ENCODE results near the gene AMOTL2.
A peak's percentile ranks its signal among the peaks of the same experiment; 100 is the strongest.

AMOTL2 gene

DNA sequence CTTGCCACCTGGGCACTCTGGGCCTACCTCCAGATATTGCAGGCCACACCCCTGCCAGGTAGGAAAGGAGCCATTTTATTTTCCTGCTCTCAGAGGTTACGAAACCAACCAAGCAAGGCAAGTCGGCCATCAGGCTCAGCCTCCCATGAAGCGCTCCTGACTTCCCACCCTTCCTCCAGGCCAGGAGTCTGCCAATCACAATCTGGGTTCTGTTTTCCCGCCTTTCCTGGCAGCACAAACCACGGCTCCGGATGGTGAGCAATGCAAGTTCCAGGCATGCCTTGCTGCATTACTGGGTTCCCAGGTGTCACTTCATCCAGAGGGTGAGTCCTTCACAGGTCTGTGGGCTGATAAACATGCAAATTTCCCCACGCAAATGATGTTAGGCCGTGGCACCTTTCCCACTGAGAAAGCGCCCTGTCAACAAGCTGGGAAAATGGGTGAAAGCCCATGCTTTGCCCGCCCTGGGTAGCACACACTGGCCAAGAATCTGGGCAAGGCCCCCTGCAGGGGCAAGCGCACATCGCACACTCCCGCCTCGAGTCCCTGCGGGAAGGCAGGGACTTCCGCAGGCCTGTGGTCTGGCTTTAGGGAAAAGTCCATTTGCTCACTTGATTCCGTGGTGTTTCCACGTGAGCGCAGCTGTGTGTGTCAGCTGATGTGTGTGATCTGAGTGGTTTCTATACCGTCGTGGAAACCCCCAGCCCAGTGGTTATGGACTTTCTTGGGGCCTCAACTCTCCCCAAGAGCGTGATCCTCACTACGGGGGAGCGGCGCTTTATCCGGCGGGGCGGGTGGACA lies 62.0 kb downstream of the AMOTL2 start:
- TF ChIP-seq, protein P1, sequence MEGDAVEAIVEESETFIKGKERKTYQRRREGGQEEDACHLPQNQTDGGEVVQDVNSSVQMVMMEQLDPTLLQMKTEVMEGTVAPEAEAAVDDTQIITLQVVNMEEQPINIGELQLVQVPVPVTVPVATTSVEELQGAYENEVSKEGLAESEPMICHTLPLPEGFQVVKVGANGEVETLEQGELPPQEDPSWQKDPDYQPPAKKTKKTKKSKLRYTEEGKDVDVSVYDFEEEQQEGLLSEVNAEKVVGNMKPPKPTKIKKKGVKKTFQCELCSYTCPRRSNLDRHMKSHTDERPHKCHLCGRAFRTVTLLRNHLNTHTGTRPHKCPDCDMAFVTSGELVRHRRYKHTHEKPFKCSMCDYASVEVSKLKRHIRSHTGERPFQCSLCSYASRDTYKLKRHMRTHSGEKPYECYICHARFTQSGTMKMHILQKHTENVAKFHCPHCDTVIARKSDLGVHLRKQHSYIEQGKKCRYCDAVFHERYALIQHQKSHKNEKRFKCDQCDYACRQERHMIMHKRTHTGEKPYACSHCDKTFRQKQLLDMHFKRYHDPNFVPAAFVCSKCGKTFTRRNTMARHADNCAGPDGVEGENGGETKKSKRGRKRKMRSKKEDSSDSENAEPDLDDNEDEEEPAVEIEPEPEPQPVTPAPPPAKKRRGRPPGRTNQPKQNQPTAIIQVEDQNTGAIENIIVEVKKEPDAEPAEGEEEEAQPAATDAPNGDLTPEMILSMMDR (IDR thresholded peaks at IDR 0.05; ENCODE audit: low read length, missing control alignments), result peak; percentile 17
- DNase-seq (ENCODE audit: low read depth), result no peak
- H3K4me3 ChIP-seq (replicated peaks; ENCODE audit: low read depth, low read length), result no peak overlapping the region

DNA sequence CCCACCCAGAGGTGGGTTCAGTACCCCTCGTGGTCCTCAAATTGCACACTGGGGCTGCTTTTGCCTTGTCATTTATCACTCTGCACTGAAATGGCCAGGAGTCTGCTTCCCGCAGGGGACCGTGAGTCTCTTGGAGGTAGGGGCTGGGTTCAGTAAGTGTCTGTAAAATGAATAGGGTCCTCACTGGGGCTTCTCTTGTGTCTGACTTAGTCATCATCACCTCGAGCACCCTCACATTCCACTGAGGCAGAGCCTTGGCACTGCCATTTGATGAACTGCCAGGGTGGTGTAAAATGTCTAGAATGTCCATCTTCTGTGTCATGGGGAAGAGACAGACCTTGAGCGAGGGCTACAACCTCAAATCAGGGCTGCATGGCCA lies 62.6 kb downstream of the AMOTL2 start:
- no peak for DNase-seq (ENCODE audit: low read depth)
- no peak overlapping the region for H3K4me3 ChIP-seq (replicated peaks; ENCODE audit: low read depth, low read length)
- TF ChIP-seq, protein P1 (IDR thresholded peaks at IDR 0.05; ENCODE audit: low read length, missing control alignments), result no peak

DNA sequence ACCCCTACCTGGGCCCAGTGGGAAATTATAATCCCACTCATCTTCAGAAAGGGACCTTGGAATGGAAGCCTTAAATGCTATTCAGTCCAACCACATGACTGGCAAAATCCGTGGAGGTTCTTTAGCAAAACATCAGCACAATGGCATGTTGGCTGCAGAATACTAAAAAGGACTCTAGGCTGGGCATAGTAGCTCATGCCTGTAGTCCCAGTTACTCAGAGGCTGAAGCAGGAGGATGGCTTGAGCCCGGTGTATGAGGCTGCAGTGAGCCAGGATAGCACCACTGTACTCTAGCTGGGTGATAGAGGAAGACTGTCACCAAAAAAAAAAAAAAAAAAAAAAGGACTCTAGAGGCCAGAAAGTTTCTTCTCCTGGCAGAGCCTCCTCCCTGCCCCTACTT lies 63.0 kb downstream of the AMOTL2 start:
- TF ChIP-seq, protein P1 (IDR thresholded peaks at IDR 0.05; ENCODE audit: low read length, missing control alignments), result no peak
- H3K4me3 ChIP-seq (replicated peaks; ENCODE audit: low read depth, low read length), result no peak overlapping the region
- DNase-seq (ENCODE audit: low read depth), result no peak

DNA sequence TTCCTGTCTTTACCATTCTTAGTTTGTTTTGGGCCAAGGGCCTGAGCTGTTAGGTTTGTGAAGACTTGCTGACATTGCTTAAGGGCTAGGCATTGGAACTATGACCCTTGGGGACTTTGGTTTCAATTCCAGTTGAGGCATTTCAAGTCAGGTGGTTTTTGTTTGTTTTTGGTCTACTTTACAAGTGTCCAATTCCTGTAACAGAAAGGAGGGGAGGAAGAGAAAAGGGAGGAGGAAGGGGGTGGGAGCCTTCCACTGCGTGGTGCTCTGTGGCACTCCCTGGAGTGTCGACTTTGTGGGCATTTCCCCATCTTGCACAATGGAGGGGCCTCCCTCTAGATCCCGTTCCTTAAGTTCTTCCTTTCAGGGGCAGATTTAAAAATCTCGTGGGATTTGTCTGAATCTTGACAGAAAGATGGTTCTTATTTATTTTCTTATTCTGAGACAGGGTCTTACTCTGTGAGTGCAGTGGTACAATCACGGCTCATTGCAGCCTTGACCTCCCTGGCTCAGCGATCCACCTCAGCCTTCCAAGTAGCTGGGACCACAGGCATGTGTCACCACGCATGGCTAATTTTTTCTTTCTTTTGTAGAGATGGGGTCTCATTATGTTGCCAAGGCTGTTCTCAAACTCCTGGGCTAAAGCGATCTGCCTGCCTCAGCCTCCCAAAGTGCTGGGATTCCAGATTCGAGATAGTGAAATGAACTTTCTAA lies 64.1 kb downstream of the AMOTL2 start:
- TF ChIP-seq, protein P1 (IDR thresholded peaks at IDR 0.05; ENCODE audit: low read length, missing control alignments), result no peak
- no peak for DNase-seq (ENCODE audit: low read depth)
- H3K4me3 ChIP-seq (replicated peaks; ENCODE audit: low read depth, low read length), result no peak overlapping the region

DNA sequence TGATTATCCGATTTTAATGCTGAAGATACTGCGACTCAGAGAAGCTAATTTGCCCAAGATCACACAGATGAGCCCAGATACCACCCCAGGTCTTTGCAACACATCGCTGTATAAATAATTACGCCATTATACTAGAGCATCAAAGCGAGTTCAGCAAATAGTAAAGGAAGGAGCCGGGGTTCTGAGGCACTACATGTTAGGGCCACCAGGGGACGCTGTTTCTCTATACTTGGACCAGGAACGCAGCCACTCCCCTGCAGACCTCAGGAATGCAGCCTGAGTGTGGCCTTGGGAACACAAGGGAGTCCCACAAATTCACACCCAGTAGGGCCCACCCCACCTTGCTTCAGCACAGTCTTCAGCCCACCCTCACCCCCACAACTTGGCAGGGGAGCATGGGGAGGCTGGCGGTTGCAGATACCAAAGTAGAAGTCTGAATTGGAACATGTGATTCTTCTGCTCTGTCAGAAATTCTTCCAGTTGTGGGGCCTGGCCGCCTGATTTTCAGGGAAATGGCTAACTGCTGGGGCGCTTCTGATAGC lies 65.8 kb downstream of the AMOTL2 start:
- DNase-seq (ENCODE audit: low read depth), result peak; percentile 88
- peak overlapping the region; percentile 15 for H3K4me3 ChIP-seq (replicated peaks; ENCODE audit: low read depth, low read length)
- TF ChIP-seq, protein P1 (IDR thresholded peaks at IDR 0.05; ENCODE audit: low read length, missing control alignments), result peak; percentile 100

DNA sequence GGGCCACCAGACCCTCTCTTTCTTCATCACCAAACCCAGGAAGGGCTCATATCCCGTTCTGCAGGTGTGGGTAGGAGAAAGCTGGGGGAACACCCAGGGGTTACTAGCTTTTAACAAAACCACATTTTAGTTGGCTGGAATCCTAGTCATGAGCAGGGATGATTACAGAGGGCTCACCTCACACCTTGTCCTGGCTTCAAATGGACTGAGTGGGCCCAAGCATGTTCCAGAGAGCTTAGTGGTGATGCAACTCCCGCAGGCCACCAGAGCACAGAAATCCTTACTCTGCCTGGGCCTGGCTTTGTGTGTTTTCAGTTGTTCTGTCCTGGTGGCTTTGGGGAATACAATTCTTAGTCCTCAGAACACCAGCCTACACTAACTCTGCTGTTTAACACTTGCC lies 66.8 kb downstream of the AMOTL2 start:
- no peak overlapping the region for H3K4me3 ChIP-seq (replicated peaks; ENCODE audit: low read depth, low read length)
- DNase-seq (ENCODE audit: low read depth), result no peak
- TF ChIP-seq, protein P1 (IDR thresholded peaks at IDR 0.05; ENCODE audit: low read length, missing control alignments), result no peak

All from fibroblast of pulmonary artery (primary cell).